Kidney epithelial cell (primary cell): Measurements from ENCODE around the gene GUCY1A2. TPM values are rescaled to one million over a fixed set of nuclear protein-coding genes. Genes with fewer than 3 reads are reported as not detected.

Source experiments
- DNase-seq: peaks from one replicate; pipeline ENCODE4 v3.0.0-alpha.2; 2010; ENCODE audit warnings: low read depth
- H3K27me3 ChIP-seq: 2 replicates; pipeline ENCODE4 v1.6.0; 2011; ENCODE audit warnings: low read length; ENCODE audit not compliant: control insufficient read depth, insufficient read depth
- H3K36me3 ChIP-seq: 2 replicates; pipeline ENCODE4 v1.5.1; 2011; ENCODE audit warnings: low read length; ENCODE audit not compliant: control insufficient read depth, insufficient read depth
- H3K4me3 ChIP-seq: 2 replicates; pipeline ENCODE4 v1.5.1; 2011; ENCODE audit warnings: low read depth, mild to moderate bottlenecking, control low read depth, low read length
- total RNA-seq: library from RNA; depleted of rRNA; stranded (reverse); fragments of >200 nt; gene quantifications from 2 replicates; pipeline ENCODE4 v1.2.3, GENCODE V29; 2015
- TF ChIP-seq, protein P1 (sequence below): IDR thresholded peaks from 2 replicates; pipeline ENCODE4 v1.5.1; 2011; ENCODE audit warnings: mild to moderate bottlenecking, moderate library complexity, low read length, control low read depth, inconsistent platforms; ENCODE audit not compliant: insufficient read depth, poor library complexity, severe bottlenecking

The GUCY1A2 gene
- total RNA-seq, 1 donor from 2014 or later: 2.0 TPM

DNA sequence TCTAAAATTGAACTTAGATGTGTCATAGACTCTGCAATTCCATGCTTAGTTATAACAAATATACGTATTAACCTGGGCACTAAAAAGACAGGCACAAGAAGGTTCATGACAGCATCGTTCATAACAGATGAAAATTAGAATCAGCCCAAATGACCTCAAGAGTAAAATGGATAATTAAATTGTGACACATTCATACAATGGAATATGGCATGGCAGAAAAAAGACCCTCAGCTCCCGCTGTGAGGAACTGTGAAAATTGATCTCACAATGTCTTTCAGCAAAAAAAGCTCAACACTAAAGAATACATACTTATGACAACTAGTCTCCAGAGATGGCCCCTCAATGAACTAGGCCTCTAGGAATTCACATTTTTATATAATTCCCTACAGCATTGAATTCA, 386.0 kb downstream of the GUCY1A2 start:
- TF ChIP-seq, protein P1, sequence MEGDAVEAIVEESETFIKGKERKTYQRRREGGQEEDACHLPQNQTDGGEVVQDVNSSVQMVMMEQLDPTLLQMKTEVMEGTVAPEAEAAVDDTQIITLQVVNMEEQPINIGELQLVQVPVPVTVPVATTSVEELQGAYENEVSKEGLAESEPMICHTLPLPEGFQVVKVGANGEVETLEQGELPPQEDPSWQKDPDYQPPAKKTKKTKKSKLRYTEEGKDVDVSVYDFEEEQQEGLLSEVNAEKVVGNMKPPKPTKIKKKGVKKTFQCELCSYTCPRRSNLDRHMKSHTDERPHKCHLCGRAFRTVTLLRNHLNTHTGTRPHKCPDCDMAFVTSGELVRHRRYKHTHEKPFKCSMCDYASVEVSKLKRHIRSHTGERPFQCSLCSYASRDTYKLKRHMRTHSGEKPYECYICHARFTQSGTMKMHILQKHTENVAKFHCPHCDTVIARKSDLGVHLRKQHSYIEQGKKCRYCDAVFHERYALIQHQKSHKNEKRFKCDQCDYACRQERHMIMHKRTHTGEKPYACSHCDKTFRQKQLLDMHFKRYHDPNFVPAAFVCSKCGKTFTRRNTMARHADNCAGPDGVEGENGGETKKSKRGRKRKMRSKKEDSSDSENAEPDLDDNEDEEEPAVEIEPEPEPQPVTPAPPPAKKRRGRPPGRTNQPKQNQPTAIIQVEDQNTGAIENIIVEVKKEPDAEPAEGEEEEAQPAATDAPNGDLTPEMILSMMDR: no peak
- Histone ChIP-seq H3K27me3 (no peaks in the 10 kb centered on the region), H3K4me3 (no peak overlapping the region), H3K36me3 (no peaks in the 10 kb centered on the region)
- DNase-seq: no peak

GRCh38 chr11:106627694-106628093, 390.6 kb downstream of the GUCY1A2 start:
- Histone ChIP-seq H3K36me3 (no peaks in the 10 kb centered on the region), H3K4me3 (no peak overlapping the region), H3K27me3 (no peaks in the 10 kb centered on the region)
- no peak for DNase-seq
- TF ChIP-seq, protein P1: no peak

- DNase-seq: no peak
- TF ChIP-seq, protein P1: no peak
Observed at GRCh38 chr11:106625566-106625965, 392.7 kb downstream of the GUCY1A2 start.

DNA sequence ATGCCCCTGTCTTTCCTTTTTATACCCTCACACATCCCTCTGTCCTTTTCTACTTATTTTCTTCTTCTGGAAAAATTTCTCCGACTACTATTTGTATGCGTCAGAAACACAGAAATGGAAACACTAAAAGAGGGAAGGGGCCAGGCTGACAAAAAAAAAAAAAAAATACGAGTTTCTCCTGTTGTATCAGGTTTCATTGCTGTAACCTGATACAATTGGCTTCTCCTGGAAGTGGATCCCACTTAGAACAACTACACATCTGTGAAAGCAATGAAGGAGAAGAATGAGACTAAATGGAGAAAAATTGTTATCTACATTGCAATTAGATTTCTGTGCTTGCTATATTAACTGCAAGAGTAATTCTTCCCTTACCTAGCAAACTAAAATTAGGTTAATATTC, 393.9 kb downstream of the GUCY1A2 start:
- Histone ChIP-seq H3K27me3 (no peaks in the 10 kb centered on the region), H3K4me3 (no peak overlapping the region), H3K36me3 (no peaks in the 10 kb centered on the region)
- DNase-seq: no peak
- TF ChIP-seq, protein P1: no peak

More at GRCh38 chr11:106625566-106625965, 392.7 kb downstream of the GUCY1A2 start:
- no peak overlapping the region for H3K4me3 ChIP-seq
- no peaks in the 10 kb centered on the region for H3K36me3 ChIP-seq
- H3K27me3 ChIP-seq: no peaks in the 10 kb centered on the region
